HG03060 (cell line): ENCODE results near the gene NDUFA7.
"Not testable (repeated sequence)": the region's sequence is repeated elsewhere in the genome, so short reads cannot be mapped to it uniquely, and the experiment has no call there.

Experiments
- ATAC-seq: cut with Tn5 transposase; IDR thresholded peaks from one replicate; pipeline ENCODE4 v1.9.1; 2021; ENCODE audit warnings: low read depth, moderate number of reproducible peaks; ENCODE audit not compliant: unreplicated experiment

NDUFA7 gene

GRCh38 chr19:8321986-8322637 is 937 bp upstream of the NDUFA7 start:
- ATAC-seq = no peak

DNA sequence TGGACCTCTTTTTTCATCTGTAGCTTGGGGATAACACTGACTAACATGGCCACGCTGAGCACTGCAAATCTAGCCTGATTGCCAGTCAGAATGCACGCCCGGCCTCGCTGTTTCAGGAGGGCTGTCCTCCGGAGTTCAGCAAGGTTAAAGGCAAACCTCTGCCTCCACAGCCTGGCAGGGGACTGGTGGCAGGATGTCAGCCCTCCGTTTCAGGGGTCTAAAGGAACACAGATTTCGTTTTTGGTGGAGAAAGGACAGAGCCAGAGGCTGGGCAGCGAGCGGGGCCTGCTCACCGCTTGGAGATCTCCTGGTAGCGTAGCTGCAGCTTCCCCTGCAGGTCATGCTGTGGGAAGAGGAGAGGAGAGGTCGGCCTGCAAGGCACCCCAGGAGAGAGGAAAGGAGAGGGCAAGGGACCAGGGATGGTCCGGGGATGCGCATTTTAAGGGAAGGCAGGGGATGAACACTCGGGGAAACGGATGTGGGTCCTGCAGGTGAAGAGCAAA is 560 bp downstream of the NDUFA7 start:
- ATAC-seq = no peak

DNA sequence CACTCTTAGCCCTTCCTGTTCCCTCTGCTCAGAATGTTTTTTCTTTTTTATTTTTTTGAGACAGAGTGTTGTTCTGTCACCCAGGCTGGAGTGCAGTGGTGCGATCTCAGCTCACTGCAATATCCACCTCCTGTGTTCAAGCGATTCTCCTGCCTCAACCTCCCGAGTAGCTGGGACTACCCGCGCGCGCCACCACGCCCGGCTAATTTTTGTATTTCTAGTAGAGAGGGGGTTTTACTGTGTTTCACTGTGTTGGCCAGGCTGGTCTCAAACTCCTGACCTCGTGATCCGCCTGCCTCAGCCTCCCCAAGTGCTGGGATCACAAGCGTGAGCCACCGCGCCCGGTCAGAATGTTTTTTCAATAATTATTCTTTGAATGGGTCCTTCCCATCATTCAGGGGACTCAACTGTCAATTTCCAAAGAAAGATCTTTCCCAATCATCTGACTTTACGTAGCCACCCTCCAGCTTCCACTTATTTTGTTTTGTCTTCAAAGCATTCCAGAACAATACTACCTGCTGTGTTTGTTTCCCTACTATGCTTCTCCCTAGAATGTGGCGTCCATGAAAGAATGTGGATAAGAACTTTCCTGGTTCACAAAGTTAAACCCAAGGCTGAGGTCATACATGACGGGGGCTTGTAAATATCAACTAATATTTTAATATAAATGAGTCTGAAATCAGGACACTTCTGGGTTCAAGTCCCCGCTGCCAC is 1.2 kb downstream of the NDUFA7 start:
- ATAC-seq = no peak

DNA sequence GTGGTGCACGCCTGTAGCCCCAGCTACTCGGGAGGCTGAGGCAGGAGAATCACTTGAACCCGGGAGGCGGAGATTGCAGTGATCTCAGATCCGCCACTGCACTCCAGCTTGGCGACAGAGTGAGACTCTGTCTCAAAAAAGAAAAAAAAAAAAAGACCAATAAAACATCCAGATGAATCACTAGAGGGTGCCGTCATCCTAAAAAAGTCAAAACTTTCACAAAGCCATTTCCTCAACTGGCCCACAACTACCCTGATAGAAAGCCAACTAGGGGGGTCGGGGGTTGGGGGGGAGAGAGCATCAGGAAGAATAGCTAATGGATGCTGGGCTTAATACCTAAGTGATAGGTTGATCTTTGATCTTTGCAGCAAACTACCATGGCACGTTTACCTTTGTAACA is 2.3 kb downstream of the NDUFA7 start:
- not testable (repeated sequence) for ATAC-seq

DNA sequence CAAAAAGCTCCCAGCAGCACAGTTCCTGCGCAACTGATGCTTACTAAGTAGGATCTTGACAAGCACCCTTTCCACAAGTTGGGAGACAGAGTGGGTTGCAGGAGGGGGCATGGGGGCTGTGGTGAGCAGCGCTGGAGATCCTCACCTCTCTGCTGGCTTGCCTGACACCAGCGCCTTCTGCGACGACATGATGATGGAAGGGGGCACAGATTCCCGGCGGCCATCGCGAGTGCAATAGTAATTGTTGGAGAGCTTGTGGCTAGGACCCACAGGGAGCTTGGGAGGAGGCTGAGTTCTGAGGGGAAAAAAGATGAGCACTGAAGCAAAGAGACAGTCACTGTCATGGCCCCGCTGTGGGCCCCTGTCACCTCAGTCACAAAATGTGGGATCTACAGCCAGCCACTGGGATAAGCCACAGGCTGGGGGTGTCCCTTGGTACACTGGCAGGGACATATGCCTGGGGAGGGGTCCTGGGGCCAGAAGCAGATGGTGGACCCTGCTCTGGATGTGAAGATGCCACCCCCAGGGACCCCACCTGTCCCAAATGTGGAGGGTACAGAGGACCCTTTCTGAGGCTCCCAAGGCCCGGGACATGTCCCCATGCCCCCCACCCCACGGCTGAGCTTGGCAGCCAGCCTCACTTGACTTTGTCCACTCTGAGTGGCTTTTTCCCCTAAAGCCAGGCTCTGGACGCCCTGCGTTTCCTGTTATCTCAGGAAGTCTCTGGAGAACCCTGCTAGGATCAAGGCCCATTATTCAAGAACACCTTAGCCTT is 4.6 kb downstream of the NDUFA7 start:
- no peak for ATAC-seq

DNA sequence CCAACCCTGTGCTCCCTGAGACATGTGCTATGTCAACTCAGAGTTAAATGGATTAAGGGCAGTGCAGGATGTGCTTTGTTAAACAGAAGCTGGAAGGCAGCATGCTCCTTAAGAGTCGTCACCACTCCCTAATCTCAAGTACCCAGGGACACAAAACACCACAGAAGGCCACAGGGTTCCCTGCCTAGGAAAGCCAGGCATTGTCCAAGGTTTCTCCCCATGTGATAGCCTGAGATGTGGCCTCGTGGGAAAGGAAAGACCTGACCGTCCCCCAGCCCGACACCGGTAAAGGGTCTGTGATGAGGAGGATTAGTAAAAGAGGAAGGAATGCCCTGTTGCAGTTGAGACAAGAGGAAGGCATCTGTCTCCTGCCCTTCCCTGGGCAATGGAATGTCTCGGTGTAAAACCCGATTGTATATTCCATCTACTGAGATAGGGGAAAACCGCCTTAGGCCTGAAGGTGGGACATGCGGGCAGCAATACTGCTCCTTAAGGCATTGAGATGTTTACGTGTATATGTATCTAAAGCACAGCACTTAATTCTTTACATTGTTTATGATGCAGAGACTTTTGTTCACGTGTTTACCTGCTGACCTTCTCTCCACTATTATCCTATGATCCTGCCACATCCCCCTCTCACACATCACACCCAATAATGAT is 6.1 kb downstream of the NDUFA7 start:
- ATAC-seq = not testable (repeated sequence)

GRCh38 chr19:8311461-8312260 is 9.5 kb downstream of the NDUFA7 start:
- ATAC-seq = no peak

- ATAC-seq = no peak
Measured at GRCh38 chr19:8310342-8311055, 10.7 kb downstream of the NDUFA7 start.

GRCh38 chr19:8308891-8309291 is 12.3 kb downstream of the NDUFA7 start:
- no peak for ATAC-seq

- ATAC-seq = no peak
Measured at GRCh38 chr19:8307965-8308866, 13.0 kb downstream of the NDUFA7 start, which contains the start of gene CD320. Gene CD320 (minus strand): TSS chr19:8308358. CDS start chr19:8308290, 68 bp downstream.

- ATAC-seq = no peak
Measured at GRCh38 chr19:8307400-8307964, 13.7 kb downstream of the NDUFA7 start.

DNA sequence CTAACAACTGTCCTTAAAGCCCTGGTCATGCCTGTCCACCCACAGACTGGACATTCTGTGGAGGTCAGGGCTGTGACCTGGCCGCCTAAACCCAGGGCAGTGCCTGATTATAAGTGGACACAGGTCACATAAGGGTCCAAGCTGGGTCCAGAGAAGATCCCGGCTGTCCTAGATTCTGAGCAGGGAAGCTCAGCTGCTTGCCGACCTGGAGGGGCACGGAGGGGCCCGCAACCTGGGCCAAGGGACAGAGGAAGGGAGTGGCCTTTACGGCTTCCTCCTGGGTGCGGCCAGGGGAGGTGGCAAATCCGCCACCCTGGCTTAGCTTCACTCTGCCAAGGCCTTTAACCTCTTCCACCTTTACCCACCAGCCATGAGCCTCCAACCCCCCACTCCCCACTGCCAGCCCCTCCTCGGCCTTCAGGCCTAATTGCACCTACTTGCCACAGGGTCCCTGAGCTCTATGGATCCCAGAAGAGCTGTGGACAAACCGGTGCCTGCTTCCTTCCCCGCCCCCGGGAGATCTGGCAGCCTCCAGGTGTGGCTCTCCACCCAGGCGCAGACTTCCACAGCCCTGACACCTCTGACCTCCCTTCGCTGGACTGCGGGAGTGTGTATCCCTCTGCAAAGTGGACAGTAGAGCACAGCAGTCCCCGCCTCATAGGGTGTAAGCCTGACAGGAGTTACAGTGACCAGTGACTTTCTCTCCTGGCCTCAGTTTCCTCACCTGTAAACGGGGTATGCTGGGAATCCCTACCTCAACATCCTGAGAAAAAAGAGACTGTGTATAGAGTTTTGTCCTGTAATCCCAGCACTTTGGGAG is 14.7 kb downstream of the NDUFA7 start:
- ATAC-seq = no peak

DNA sequence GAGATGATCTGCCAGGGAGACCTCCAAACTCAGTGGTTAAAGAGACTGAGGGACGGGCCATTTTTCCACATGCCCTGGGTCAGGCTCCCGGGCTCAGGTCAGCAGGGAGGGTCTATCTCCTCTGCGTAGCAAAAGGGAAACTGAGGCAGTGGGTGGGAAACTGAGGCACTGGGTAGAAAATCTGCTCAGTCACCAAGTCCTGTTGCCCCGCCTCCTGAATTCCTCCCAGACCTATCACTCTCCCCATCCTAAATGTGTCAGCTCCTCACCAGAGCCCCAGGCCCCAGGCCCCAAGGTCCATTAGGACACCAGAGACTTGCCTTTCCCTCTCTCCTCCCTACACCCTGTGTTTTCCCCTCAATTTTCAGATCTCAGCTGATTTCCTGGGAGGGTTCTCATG is 15.4 kb downstream of the NDUFA7 start:
- no peak for ATAC-seq

- no peak for ATAC-seq
Measured at GRCh38 chr19:8304841-8305621, 16.1 kb downstream of the NDUFA7 start.

DNA sequence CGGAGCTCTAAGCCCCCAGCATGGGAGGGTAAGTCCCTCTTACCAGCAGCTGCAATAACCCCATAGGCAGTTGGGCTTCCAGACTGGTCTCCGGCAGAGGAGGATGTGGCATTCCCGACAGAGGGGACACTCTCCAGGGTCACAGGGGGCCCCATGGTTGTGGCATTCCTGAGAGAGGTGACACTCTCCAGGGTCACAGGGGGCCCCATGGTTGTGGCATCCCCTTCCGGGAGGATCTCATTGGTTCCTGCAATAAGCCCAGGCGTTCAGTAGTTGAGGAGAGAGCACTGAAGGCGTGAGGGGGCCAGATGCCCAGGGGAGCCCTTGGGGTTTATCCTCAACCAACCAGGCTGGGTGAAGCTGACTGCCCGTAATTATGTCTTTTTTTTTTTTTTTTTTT is 18.4 kb downstream of the NDUFA7 start:
- ATAC-seq = no peak

DNA sequence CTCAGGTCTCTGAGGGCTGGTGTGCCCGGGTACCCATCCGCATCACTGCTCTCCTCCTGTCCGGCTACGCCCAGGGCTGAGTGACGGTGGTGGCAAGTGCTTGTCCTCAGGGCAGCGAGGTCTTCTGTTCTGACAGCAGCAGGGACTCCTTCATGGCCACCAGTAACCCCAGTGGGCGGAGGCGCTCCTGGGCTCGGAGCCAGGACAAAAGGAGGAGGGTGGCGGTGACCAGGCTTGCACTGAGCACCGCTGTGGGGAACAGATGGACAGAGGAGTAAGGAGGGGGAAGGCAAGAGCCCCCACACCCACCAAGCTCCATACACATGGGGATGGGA is 18.9 kb downstream of the NDUFA7 start:
- no peak for ATAC-seq
